ENCODE measurements around the gene DOCK4. TPM values are rescaled to one million over a fixed set of nuclear protein-coding genes. Genes with fewer than 3 reads are reported as not detected.
A peak's percentile ranks its signal among the peaks of the same experiment; 100 is the strongest.

The DOCK4 gene
- total and polyA plus RNA-seq, 10 of the 15 experiments (the other 5 are each of a cell fraction or from before 2014, with no cell fraction given) = 0.03 to 0.73 (median 0.38) TPM

DNA sequence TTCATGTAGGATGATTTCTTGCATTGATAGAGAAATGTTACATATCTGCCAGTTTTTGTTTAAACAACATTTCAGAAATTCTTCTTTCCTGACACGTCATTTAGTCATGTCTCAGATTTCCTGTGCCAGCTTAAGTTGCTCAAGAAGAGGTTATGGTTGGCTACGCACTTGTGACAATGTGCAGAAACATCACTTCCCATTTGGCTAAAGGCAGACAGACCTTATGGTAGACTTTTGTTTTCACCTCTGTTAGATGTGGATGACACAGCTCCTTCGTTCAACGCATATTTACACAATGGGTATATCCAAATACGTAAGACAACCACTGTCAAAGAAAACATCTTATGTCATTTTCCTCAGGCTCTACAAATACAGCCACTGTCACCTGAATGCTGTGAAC, 125.8 kb downstream of the DOCK4 start (continued):
- TF ChIP-seq ZNF24 (IDR thresholded peaks at IDR 0.05) (no peak), FOXK2 (IDR thresholded peaks at IDR 0.05) (no peak), CEBPB (IDR thresholded peaks at IDR 0.05; ENCODE audit: borderline replicate concordance in 1 of 2, low read depth in 2 of 2, low read length in 2 of 2) (no peak), EGR1 (IDR thresholded peaks at IDR 0.05; ENCODE audit: borderline replicate concordance in 1 of 2, low read depth in 2 of 2, low read length in 2 of 2) (no peak), RELA (IDR thresholded peaks at IDR 0.05; ENCODE audit: borderline replicate concordance, partially characterized antibody) (no peak), GATAD2B (conservative IDR thresholded peaks at IDR 0.05; ENCODE audit: low read depth) (no peak), RBBP5 (conservative IDR thresholded peaks at IDR 0.05) (no peak), SRF (IDR thresholded peaks at IDR 0.05; ENCODE audit: low read depth in 2 of 2, low read length in 2 of 2) (no peak), ELK1 (IDR thresholded peaks at IDR 0.05; ENCODE audit: low read depth, low read length) (no peak), IRF3 (IDR thresholded peaks at IDR 0.05) (no peak), BACH1 (IDR thresholded peaks at IDR 0.05; ENCODE audit: borderline replicate concordance) (no peak), E4F1 (IDR thresholded peaks at IDR 0.05; ENCODE audit: borderline replicate concordance, partially characterized antibody) (no peak), MTA2 (IDR thresholded peaks at IDR 0.05; ENCODE audit: low read depth) (no peak), GABPA (IDR thresholded peaks at IDR 0.05; ENCODE audit: low read depth) (peak; percentile 62; the same call in 1 of the 2 replicates), BRCA1 (IDR thresholded peaks at IDR 0.05; ENCODE audit: low read depth, low read length) (no peak), YY1 (IDR thresholded peaks at IDR 0.05; ENCODE audit: low read depth, low read length) (no peak), ZNF622 (IDR thresholded peaks at IDR 0.05) (no peak), MTA3 (IDR thresholded peaks at IDR 0.05; ENCODE audit: borderline replicate concordance, low read length) (no peak)
- TF ChIP-seq, protein P1, sequence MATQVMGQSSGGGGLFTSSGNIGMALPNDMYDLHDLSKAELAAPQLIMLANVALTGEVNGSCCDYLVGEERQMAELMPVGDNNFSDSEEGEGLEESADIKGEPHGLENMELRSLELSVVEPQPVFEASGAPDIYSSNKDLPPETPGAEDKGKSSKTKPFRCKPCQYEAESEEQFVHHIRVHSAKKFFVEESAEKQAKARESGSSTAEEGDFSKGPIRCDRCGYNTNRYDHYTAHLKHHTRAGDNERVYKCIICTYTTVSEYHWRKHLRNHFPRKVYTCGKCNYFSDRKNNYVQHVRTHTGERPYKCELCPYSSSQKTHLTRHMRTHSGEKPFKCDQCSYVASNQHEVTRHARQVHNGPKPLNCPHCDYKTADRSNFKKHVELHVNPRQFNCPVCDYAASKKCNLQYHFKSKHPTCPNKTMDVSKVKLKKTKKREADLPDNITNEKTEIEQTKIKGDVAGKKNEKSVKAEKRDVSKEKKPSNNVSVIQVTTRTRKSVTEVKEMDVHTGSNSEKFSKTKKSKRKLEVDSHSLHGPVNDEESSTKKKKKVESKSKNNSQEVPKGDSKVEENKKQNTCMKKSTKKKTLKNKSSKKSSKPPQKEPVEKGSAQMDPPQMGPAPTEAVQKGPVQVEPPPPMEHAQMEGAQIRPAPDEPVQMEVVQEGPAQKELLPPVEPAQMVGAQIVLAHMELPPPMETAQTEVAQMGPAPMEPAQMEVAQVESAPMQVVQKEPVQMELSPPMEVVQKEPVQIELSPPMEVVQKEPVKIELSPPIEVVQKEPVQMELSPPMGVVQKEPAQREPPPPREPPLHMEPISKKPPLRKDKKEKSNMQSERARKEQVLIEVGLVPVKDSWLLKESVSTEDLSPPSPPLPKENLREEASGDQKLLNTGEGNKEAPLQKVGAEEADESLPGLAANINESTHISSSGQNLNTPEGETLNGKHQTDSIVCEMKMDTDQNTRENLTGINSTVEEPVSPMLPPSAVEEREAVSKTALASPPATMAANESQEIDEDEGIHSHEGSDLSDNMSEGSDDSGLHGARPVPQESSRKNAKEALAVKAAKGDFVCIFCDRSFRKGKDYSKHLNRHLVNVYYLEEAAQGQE (IDR thresholded peaks at IDR 0.05; ENCODE audit: low read depth, low read length) = no peak
- TF ChIP-seq, protein P2, sequence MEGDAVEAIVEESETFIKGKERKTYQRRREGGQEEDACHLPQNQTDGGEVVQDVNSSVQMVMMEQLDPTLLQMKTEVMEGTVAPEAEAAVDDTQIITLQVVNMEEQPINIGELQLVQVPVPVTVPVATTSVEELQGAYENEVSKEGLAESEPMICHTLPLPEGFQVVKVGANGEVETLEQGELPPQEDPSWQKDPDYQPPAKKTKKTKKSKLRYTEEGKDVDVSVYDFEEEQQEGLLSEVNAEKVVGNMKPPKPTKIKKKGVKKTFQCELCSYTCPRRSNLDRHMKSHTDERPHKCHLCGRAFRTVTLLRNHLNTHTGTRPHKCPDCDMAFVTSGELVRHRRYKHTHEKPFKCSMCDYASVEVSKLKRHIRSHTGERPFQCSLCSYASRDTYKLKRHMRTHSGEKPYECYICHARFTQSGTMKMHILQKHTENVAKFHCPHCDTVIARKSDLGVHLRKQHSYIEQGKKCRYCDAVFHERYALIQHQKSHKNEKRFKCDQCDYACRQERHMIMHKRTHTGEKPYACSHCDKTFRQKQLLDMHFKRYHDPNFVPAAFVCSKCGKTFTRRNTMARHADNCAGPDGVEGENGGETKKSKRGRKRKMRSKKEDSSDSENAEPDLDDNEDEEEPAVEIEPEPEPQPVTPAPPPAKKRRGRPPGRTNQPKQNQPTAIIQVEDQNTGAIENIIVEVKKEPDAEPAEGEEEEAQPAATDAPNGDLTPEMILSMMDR (IDR thresholded peaks at IDR 0.05 in 2 of 3, conservative IDR thresholded peaks at IDR 0.05 in 1 of 3; ENCODE audit: control insufficient read depth in 2 of 3, extremely low read depth in 1 of 3, insufficient read depth in 1 of 3, low read depth in 3 of 3, low read length in 3 of 3) = no peak
